GM12878 (cell line): ENCODE data around the gene UST. TPM values are rescaled to one million over a fixed set of nuclear protein-coding genes. Genes with fewer than 3 reads are reported as not detected.

ENCODE experiments used
- ATAC-seq: fragments of 200-7000 bp; cut with Tn5 transposase; 3 replicates; pipeline ENCODE4 v1.9.1; 2020; ENCODE audit warnings: mild to moderate bottlenecking, moderate library complexity
- BruUV-seq: library from RNA; stranded (reverse); fragments of 400-500 nt; replicated peaks from 2 replicates; lab custom pipeline; 2021; lab: Mats Ljungman, UMichigan
- CTCF ChIA-PET: fragments of 300-600 bp; sonication (Branson Sonifier 250); formaldehyde crosslinking; extraction: SDS; loops from one replicate; lab custom pipeline; 2021; ENCODE audit warnings: inconsistent platforms; lab: Yijun Ruan, JAX
- POLR2A ChIA-PET: fragments of 350-600 bp; formaldehyde crosslinking; extraction: SDS; loops from one replicate; lab custom pipeline; 2021; ENCODE audit warnings: inconsistent platforms; lab: Charles Lee
- RAD21 ChIA-PET: fragments of 300-600 bp; sonication (Branson Sonifier 250); formaldehyde crosslinking; loops from one replicate; lab custom pipeline; 2023; ENCODE audit warnings: antibody characterized with exemption; ENCODE audit not compliant: unreplicated experiment; lab: Charles Lee
- SMC1A ChIA-PET: fragments of 300-600 bp; sonication (Branson Sonifier 250); formaldehyde crosslinking; loops from one replicate; lab custom pipeline; 2023; ENCODE audit not compliant: unreplicated experiment, uncharacterized antibody; lab: Charles Lee
- DNase-seq: peaks from one replicate; pipeline ENCODE4 v3.0.0-alpha.2; 2011; ENCODE audit warnings: low read depth, low spot score
- FAIRE-seq: peaks from 3 replicates; lab custom pipeline; 2011; peaks lifted over from hg19 to GRCh38; lab: Jason Lieb, UNC
- H2AFZ ChIP-seq: 2 replicates; pipeline ENCODE4 v1.6.0; 2011; ENCODE audit warnings: low read depth, low read length, control low read depth; ENCODE audit not compliant: control insufficient read depth
- H3K27ac ChIP-seq: 2 replicates; pipeline ENCODE4 v1.5.1; 2011; ENCODE audit warnings: control low read depth; ENCODE audit not compliant: control insufficient read depth, insufficient read depth
- H3K27me3 ChIP-seq, 2 experiments: replicated peaks in 1 of 2; 2 replicates each; pipeline versions ENCODE4 v1.6.0 to v1.6.1; 2011; ENCODE audit warnings: low read length in 1 of 2; ENCODE audit not compliant: control insufficient read depth in 2 of 2, insufficient read depth in 2 of 2
- H3K36me3 ChIP-seq, 2 experiments: 2 replicates each; pipeline ENCODE4 v1.5.1; 2011; ENCODE audit warnings: low read length in 1 of 2; ENCODE audit not compliant: control insufficient read depth in 2 of 2, insufficient read depth in 2 of 2
- H3K4me1 ChIP-seq: 2 replicates; pipeline ENCODE4 v1.6.1; 2011; ENCODE audit warnings: mild to moderate bottlenecking, low read length, moderate library complexity, mixed read lengths; ENCODE audit not compliant: control insufficient read depth, insufficient read depth
- H3K4me2 ChIP-seq: 2 replicates; pipeline ENCODE4 v1.6.0; 2011; ENCODE audit warnings: control low read depth; ENCODE audit not compliant: control insufficient read depth, insufficient read depth
- H3K4me3 ChIP-seq: fragments of 200-600 bp; sonication (generic); 2 replicates; pipeline ENCODE4 v1.5.1; 2016
- H3K79me2 ChIP-seq: 2 replicates; pipeline ENCODE4 v1.6.0; 2011; ENCODE audit warnings: low read length; ENCODE audit not compliant: control insufficient read depth, insufficient read depth
- H3K9ac ChIP-seq: 2 replicates; pipeline ENCODE4 v1.8.0; 2011; ENCODE audit warnings: low read length, control low read depth, mixed read lengths; ENCODE audit not compliant: control insufficient read depth, insufficient read depth
- H3K9me3 ChIP-seq: replicated peaks from 3 replicates; pipeline ENCODE4 v1.5.1; 2011; ENCODE audit warnings: mild to moderate bottlenecking, low read length; ENCODE audit not compliant: control insufficient read depth, insufficient read depth
- H4K20me1 ChIP-seq: 2 replicates; pipeline ENCODE4 v1.6.0; 2011; ENCODE audit not compliant: control insufficient read depth, insufficient read depth
- BCL11A ChIP-seq: IDR thresholded peaks from 2 replicates; pipeline ENCODE4 v1.6.1; 2011; ENCODE audit warnings: low read depth, low read length
- IRF4 ChIP-seq: IDR thresholded peaks from 2 replicates; pipeline ENCODE4 v1.6.1; 2011; ENCODE audit warnings: low read depth, low read length
- LARP7 ChIP-seq: fragments of 450-650 bp; IDR thresholded peaks from 2 replicates; pipeline ENCODE4 v1.6.1; 2017; ENCODE audit warnings: mild to moderate bottlenecking
- MYC ChIP-seq: IDR thresholded peaks from 2 replicates; pipeline ENCODE4 v1.6.1; 2011; ENCODE audit warnings: mild to moderate bottlenecking, low read length, moderate library complexity, inconsistent platforms; ENCODE audit not compliant: insufficient read depth, insufficient replicate concordance, insufficient read length, severe bottlenecking
- NR2F1 ChIP-seq: fragments of 450-650 bp; conservative IDR thresholded peaks from 2 replicates; pipeline ENCODE4 v1.6.1; 2017; ENCODE audit warnings: mild to moderate bottlenecking
- POU2F2 ChIP-seq: IDR thresholded peaks from 3 replicates; pipeline ENCODE4 v1.6.1; 2011; ENCODE audit warnings: low read depth, mild to moderate bottlenecking, low read length, borderline replicate concordance
- RAD51 ChIP-seq: fragments of 450-650 bp; IDR thresholded peaks from 2 replicates; pipeline ENCODE4 v1.6.1; 2016; ENCODE audit warnings: moderate library complexity, mild to moderate bottlenecking, inconsistent platforms
- RCOR1 ChIP-seq: conservative IDR thresholded peaks from 2 replicates; pipeline ENCODE4 v1.6.1; 2012; ENCODE audit warnings: low read depth, low read length, improper control_type of control experiment
- SIN3A ChIP-seq: IDR thresholded peaks from 2 replicates; pipeline ENCODE4 v1.6.1; 2012; ENCODE audit warnings: low read depth, low read length, improper control_type of control experiment
- SMARCA5 ChIP-seq: fragments of 450-650 bp; IDR thresholded peaks from 2 replicates; pipeline ENCODE4 v1.6.1; 2017; ENCODE audit warnings: mild to moderate bottlenecking
- TCF12 ChIP-seq: IDR thresholded peaks from 2 replicates; pipeline ENCODE4 v1.6.1; 2011; ENCODE audit warnings: low read depth, mild to moderate bottlenecking, low read length
- ZNF592 ChIP-seq: fragments of 450-650 bp; IDR thresholded peaks from 2 replicates; pipeline ENCODE4 v1.6.1; 2017; ENCODE audit warnings: mild to moderate bottlenecking, moderate library complexity
- ZSCAN29 ChIP-seq: fragments of 450-650 bp; IDR thresholded peaks from 2 replicates; pipeline ENCODE4 v1.6.1; 2017; ENCODE audit warnings: mild to moderate bottlenecking, moderate library complexity
- WGBS: methylation state at CpG from one replicate; pipeline ENCODE4 v1.1.6; 2016; ENCODE audit warnings: low lambda C conversion rate; ENCODE audit not compliant: insufficient replicate concordance, insufficient coverage; ENCODE audit errors: missing lambda C conversion rate; 5-methylcytosine and 5-hydroxymethylcytosine counted together
- in situ Hi-C: fragments of 300-500 bp; cut with MboI; formaldehyde crosslinking; loops from 9 replicates; pipeline ENCODE4 v1.14.3; 2018; ENCODE audit warnings: mixed read lengths
- intact Hi-C: fragments of 100-400 bp; cut with micrococcal nuclease; formaldehyde crosslinking; loops from one replicate; pipeline ENCODE4 v1.14.2; 2022; ENCODE audit not compliant: unreplicated experiment
- polyA plus RNA-seq, 11 experiments: library from polyadenylated mRNA; depleted of rRNA in 4 of 11; unstranded in 6 of 11; stranded (reverse) in 5 of 11; fragments of >200 nt; fragmentation: Nextera tagmentation in 4 of 11; fragmentation: Illumina TruSeq in 1 of 11; extraction: Ambion mirVana in 4 of 11; extraction: Trizol in 1 of 11; gene quantifications; 1 replicate in 1 of 11; 2 replicates in 10 of 11; pipeline versions ENCODE4 v1.2.1 to v1.2.3, GENCODE V29; 2011 to 2016; ENCODE audit warnings: inconsistent platforms in 2 of 11, missing spikeins in 2 of 11, low read depth in 1 of 11
- total RNA-seq, 4 experiments: library from RNA; depleted of rRNA in 3 of 4; stranded (reverse); fragments of >200 nt in 3 of 4; fragmentation: Illumina TruSeq in 1 of 4; extraction: Trizol in 1 of 4; gene quantifications; 2 replicates each; pipeline versions ENCODE4 v1.2.1 to v1.2.3, GENCODE V29; 2013 to 2021

UST gene
- total and polyA plus RNA-seq, 10 of the 15 experiments (the other 5 are each of a cell fraction or from before 2014, with no cell fraction given): 0.74 to 43.3 (median 2.2) TPM

DNA sequence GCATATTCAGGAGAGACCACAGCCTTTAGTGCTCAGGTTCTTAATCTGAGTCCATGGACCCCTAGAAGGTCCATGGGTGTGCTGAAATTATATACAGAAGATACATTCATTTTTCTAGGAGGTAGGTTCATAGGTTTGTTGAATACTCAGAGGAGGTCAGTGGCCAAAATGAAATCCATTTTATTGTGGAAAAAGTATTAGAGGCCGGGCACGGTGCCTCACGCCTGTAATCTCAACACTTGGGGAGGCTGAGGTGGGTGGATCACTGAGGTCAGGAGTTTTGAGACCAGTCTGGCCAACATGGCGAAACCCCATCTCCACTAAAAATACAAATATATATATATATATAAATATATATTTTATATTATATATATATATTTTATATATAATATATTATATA lies 9.0 kb upstream of the UST start (continued):
- TF ChIP-seq ZNF592 (no peak), RCOR1 (no peak), LARP7 (no peak), ZSCAN29 (no peak), IRF4 (no peak), SMARCA5 (no peak), NR2F1 (no peak), POU2F2 (no peak), TCF12 (no peak)
- TF ChIP-seq, all 136 proteins: peak for 0

GRCh38 chr6:148738946-148739821 lies 7.6 kb upstream of the UST start:
- TF ChIP-seq SIN3A (no peak), MYC (no peak), BCL11A (no peak), RAD51 (no peak)
- H4K20me1 ChIP-seq: no peaks in the 10 kb centered on the region
- in situ Hi-C loops: no loop called here
- ChIA-PET POLR2A (no interaction called here), RAD21 (interaction anchor here (0.7 to 1.4 kb wide), 2 partner anchors 23 to 42 kb away, joined by 4 read pairs; no protein-coding TSS in a partner anchor), CTCF (no interaction called here), SMC1A (interaction anchor here (1.0 to 1.1 kb wide), 2 partner anchors 15 to 206 kb away, joined by 3 read pairs; no protein-coding TSS in a partner anchor)
- H3K79me2 ChIP-seq: no peaks in the 10 kb centered on the region
- FAIRE-seq: peak; percentile 18
- no peaks in the 10 kb centered on the region for H3K36me3 ChIP-seq
- WGBS: 85% methylated on average over 14 of the region's 14 CpGs
- no peak for ATAC-seq
- no peak overlapping the region for H2AFZ ChIP-seq
- H3K4me1 ChIP-seq: no peaks in the 10 kb centered on the region
- no peak overlapping the region for H3K27ac ChIP-seq
- no peaks in the 10 kb centered on the region; the same call in 2 of the 3 replicates for H3K9me3 ChIP-seq
- no TSS peak for BruUV-seq
- H3K27me3 ChIP-seq: peaks cover 0 to 2% of the 10 kb centered on the region in 2 experiments; a peak in 3 of 4 replicates
- no peak overlapping the region for H3K4me2 ChIP-seq
- no peak overlapping the region for H3K4me3 ChIP-seq
- intact Hi-C loops: no loop called here
- no peak for DNase-seq
- no peak overlapping the region for H3K9ac ChIP-seq
